Fibroblast of upper back skin (primary cell): ENCODE results near the gene ACCSL.

ENCODE experiments used
- DNase-seq: peaks from one replicate; pipeline ENCODE4 v3.0.0-alpha.2; 2013

The ACCSL gene

GRCh38 chr11:44018829-44019228 is 29.0 kb upstream of the ACCSL start:
- peak; percentile 72 for DNase-seq

- no peak for DNase-seq
These were observed 22.8 kb upstream of the ACCSL start for GRCh38 chr11:44024977-44025376.

GRCh38 chr11:44025727-44026126 is 22.1 kb upstream of the ACCSL start:
- no peak for DNase-seq

- no peak for DNase-seq
These were observed 19.4 kb upstream of the ACCSL start for GRCh38 chr11:44028401-44028800.

- DNase-seq: no peak
These were observed 18.8 kb upstream of the ACCSL start for GRCh38 chr11:44028816-44029506.

GRCh38 chr11:44029507-44029845 is 18.3 kb upstream of the ACCSL start:
- DNase-seq: no peak

- DNase-seq: peak; percentile 63
These were observed 17.5 kb upstream of the ACCSL start for GRCh38 chr11:44029977-44030911.

- DNase-seq: no peak
These were observed 16.8 kb upstream of the ACCSL start for GRCh38 chr11:44030996-44031395.

GRCh38 chr11:44031549-44031948 is 16.2 kb upstream of the ACCSL start:
- DNase-seq: no peak

GRCh38 chr11:44032299-44033085 is 15.3 kb upstream of the ACCSL start:
- peak; percentile 73 for DNase-seq

- DNase-seq: no peak
These were observed 14.3 kb upstream of the ACCSL start for GRCh38 chr11:44033411-44033850.

GRCh38 chr11:44033856-44034255 is 13.9 kb upstream of the ACCSL start:
- no peak for DNase-seq

GRCh38 chr11:44034639-44035038 is 13.1 kb upstream of the ACCSL start:
- DNase-seq: no peak

- peak; percentile 89 for DNase-seq
These were observed 10.7 kb upstream of the ACCSL start for GRCh38 chr11:44036811-44037657.

- DNase-seq: no peak
These were observed 10.2 kb upstream of the ACCSL start for GRCh38 chr11:44037658-44037998.

- no peak for DNase-seq
These were observed 4.6 kb upstream of the ACCSL start for GRCh38 chr11:44043157-44043556.

GRCh38 chr11:44046182-44046581 is 1.6 kb upstream of the ACCSL start:
- no peak for DNase-seq

GRCh38 chr11:44047298-44047697 is 483 bp upstream of the ACCSL start:
- no peak for DNase-seq

GRCh38 chr11:44049832-44050231 is 2.1 kb downstream of the ACCSL start:
- DNase-seq: no peak

- no peak for DNase-seq
These were observed 3.4 kb downstream of the ACCSL start for GRCh38 chr11:44051171-44051570.

GRCh38 chr11:44057340-44057739 is 9.6 kb downstream of the ACCSL start:
- no peak for DNase-seq

GRCh38 chr11:44058275-44058674 is 10.5 kb downstream of the ACCSL start:
- no peak for DNase-seq
